GM12878 (cell line): ENCODE measurements around the gene EIF4ENIF1. TPM values are rescaled to one million over a fixed set of nuclear protein-coding genes. Genes with fewer than 3 reads are reported as not detected.

ENCODE experiments used
- ATAC-seq: fragments of 200-7000 bp; cut with Tn5 transposase; 3 replicates; pipeline ENCODE4 v1.9.1; 2020; ENCODE audit warnings: mild to moderate bottlenecking, moderate library complexity
- BruUV-seq: library from RNA; stranded (reverse); fragments of 400-500 nt; replicated peaks from 2 replicates; lab custom pipeline; 2021; lab: Mats Ljungman, UMichigan
- CTCF ChIA-PET: fragments of 300-600 bp; sonication (Branson Sonifier 250); formaldehyde crosslinking; extraction: SDS; loops from one replicate; lab custom pipeline; 2021; ENCODE audit warnings: inconsistent platforms; lab: Yijun Ruan, JAX
- POLR2A ChIA-PET: fragments of 350-600 bp; formaldehyde crosslinking; extraction: SDS; loops from one replicate; lab custom pipeline; 2021; ENCODE audit warnings: inconsistent platforms; lab: Charles Lee
- RAD21 ChIA-PET: fragments of 300-600 bp; sonication (Branson Sonifier 250); formaldehyde crosslinking; loops from one replicate; lab custom pipeline; 2023; ENCODE audit warnings: antibody characterized with exemption; ENCODE audit not compliant: unreplicated experiment; lab: Charles Lee
- SMC1A ChIA-PET: fragments of 300-600 bp; sonication (Branson Sonifier 250); formaldehyde crosslinking; loops from one replicate; lab custom pipeline; 2023; ENCODE audit not compliant: unreplicated experiment, uncharacterized antibody; lab: Charles Lee
- DNase-seq: peaks from one replicate; pipeline ENCODE4 v3.0.0-alpha.2; 2011; ENCODE audit warnings: low read depth, low spot score
- FAIRE-seq: peaks from 3 replicates; lab custom pipeline; 2011; peaks lifted over from hg19 to GRCh38; lab: Jason Lieb, UNC
- H2AFZ ChIP-seq: 2 replicates; pipeline ENCODE4 v1.6.0; 2011; ENCODE audit warnings: low read depth, low read length, control low read depth; ENCODE audit not compliant: control insufficient read depth
- H3K27ac ChIP-seq: 2 replicates; pipeline ENCODE4 v1.5.1; 2011; ENCODE audit warnings: control low read depth; ENCODE audit not compliant: control insufficient read depth, insufficient read depth
- H3K27me3 ChIP-seq, 2 experiments: replicated peaks in 1 of 2; 2 replicates each; pipeline versions ENCODE4 v1.6.0 to v1.6.1; 2011; ENCODE audit warnings: low read length in 1 of 2; ENCODE audit not compliant: control insufficient read depth in 2 of 2, insufficient read depth in 2 of 2
- H3K36me3 ChIP-seq, 2 experiments: 2 replicates each; pipeline ENCODE4 v1.5.1; 2011; ENCODE audit warnings: low read length in 1 of 2; ENCODE audit not compliant: control insufficient read depth in 2 of 2, insufficient read depth in 2 of 2
- H3K4me1 ChIP-seq: 2 replicates; pipeline ENCODE4 v1.6.1; 2011; ENCODE audit warnings: mild to moderate bottlenecking, low read length, moderate library complexity, mixed read lengths; ENCODE audit not compliant: control insufficient read depth, insufficient read depth
- H3K4me2 ChIP-seq: 2 replicates; pipeline ENCODE4 v1.6.0; 2011; ENCODE audit warnings: control low read depth; ENCODE audit not compliant: control insufficient read depth, insufficient read depth
- H3K4me3 ChIP-seq: fragments of 200-600 bp; sonication (generic); 2 replicates; pipeline ENCODE4 v1.5.1; 2016
- H3K79me2 ChIP-seq: 2 replicates; pipeline ENCODE4 v1.6.0; 2011; ENCODE audit warnings: low read length; ENCODE audit not compliant: control insufficient read depth, insufficient read depth
- H3K9ac ChIP-seq: 2 replicates; pipeline ENCODE4 v1.8.0; 2011; ENCODE audit warnings: low read length, control low read depth, mixed read lengths; ENCODE audit not compliant: control insufficient read depth, insufficient read depth
- H3K9me3 ChIP-seq: replicated peaks from 3 replicates; pipeline ENCODE4 v1.5.1; 2011; ENCODE audit warnings: mild to moderate bottlenecking, low read length; ENCODE audit not compliant: control insufficient read depth, insufficient read depth
- H4K20me1 ChIP-seq: 2 replicates; pipeline ENCODE4 v1.6.0; 2011; ENCODE audit not compliant: control insufficient read depth, insufficient read depth
- ATF2 ChIP-seq: IDR thresholded peaks from 2 replicates; pipeline ENCODE4 v1.6.1; 2012; ENCODE audit warnings: low read length, inconsistent platforms
- CHD2 ChIP-seq: IDR thresholded peaks from 2 replicates; pipeline ENCODE4 v1.6.1; 2011; ENCODE audit warnings: low read depth, low read length, improper control_type of control experiment, borderline replicate concordance
- IKZF1 ChIP-seq: fragments of 450-650 bp; conservative IDR thresholded peaks from 2 replicates; pipeline ENCODE4 v1.6.1; 2017; ENCODE audit warnings: antibody characterized with exemption, mild to moderate bottlenecking
- IKZF2 ChIP-seq, 2 experiments: fragments of 450-650 bp; IDR thresholded peaks; 2 replicates each; pipeline ENCODE4 v1.6.1; 2017; ENCODE audit warnings: mild to moderate bottlenecking in 2 of 2, moderate library complexity in 2 of 2
- IRF3 ChIP-seq: fragments of 450-650 bp; IDR thresholded peaks from 2 replicates; pipeline ENCODE4 v1.6.1; 2014; ENCODE audit warnings: mild to moderate bottlenecking
- JUND ChIP-seq: IDR thresholded peaks from 2 replicates; pipeline ENCODE4 v1.6.1; 2012; ENCODE audit warnings: low read depth, mild to moderate bottlenecking, low read length, improper control_type of control experiment, moderate library complexity
- MLLT1 ChIP-seq: fragments of 450-650 bp; IDR thresholded peaks from 2 replicates; pipeline ENCODE4 v1.6.1; 2016; ENCODE audit warnings: mild to moderate bottlenecking
- MXI1 ChIP-seq: fragments of 150-350 bp; IDR thresholded peaks from 2 replicates; pipeline ENCODE4 v1.6.1; 2011; ENCODE audit warnings: low read depth, mild to moderate bottlenecking, inconsistent platforms, low read length, improper control_type of control experiment
- NR2F1 ChIP-seq: fragments of 450-650 bp; conservative IDR thresholded peaks from 2 replicates; pipeline ENCODE4 v1.6.1; 2017; ENCODE audit warnings: mild to moderate bottlenecking
- PAX5 ChIP-seq: IDR thresholded peaks from 2 replicates; pipeline ENCODE4 v1.6.1; 2011; ENCODE audit warnings: low read depth, low read length, borderline replicate concordance
- RAD21 ChIP-seq: IDR thresholded peaks from 2 replicates; pipeline ENCODE4 v1.6.1; 2011; ENCODE audit warnings: mild to moderate bottlenecking, low read depth, low read length, moderate library complexity; ENCODE audit not compliant: insufficient read depth
- SIX5 ChIP-seq: IDR thresholded peaks from 2 replicates; pipeline ENCODE4 v1.6.1; 2011; ENCODE audit warnings: mild to moderate bottlenecking, low read depth, low read length, moderate library complexity; ENCODE audit not compliant: severe bottlenecking
- SMAD5 ChIP-seq: IDR thresholded peaks from 2 replicates; pipeline ENCODE4 v1.6.1; 2016; ENCODE audit warnings: antibody characterized with exemption, low read depth
- SREBF1 ChIP-seq: IDR thresholded peaks from 2 replicates; pipeline ENCODE4 v1.6.1; 2012; ENCODE audit warnings: mild to moderate bottlenecking, low read length
- STAT3 ChIP-seq: IDR thresholded peaks from 2 replicates; pipeline ENCODE4 v1.6.1; 2011; ENCODE audit warnings: low read depth, low read length, improper control_type of control experiment
- SUZ12 ChIP-seq: fragments of 200-600 bp; sonication (generic); IDR thresholded peaks from one replicate; pipeline ENCODE4 v1.6.1; 2018; ENCODE audit warnings: antibody characterized with exemption, mild to moderate bottlenecking; ENCODE audit not compliant: unreplicated experiment
- TCF12 ChIP-seq: IDR thresholded peaks from 2 replicates; pipeline ENCODE4 v1.6.1; 2011; ENCODE audit warnings: low read depth, mild to moderate bottlenecking, low read length
- WRNIP1 ChIP-seq: IDR thresholded peaks from 2 replicates; pipeline ENCODE4 v1.6.1; 2011; ENCODE audit warnings: low read depth, low read length, improper control_type of control experiment, borderline replicate concordance
- WGBS: methylation state at CpG from one replicate; pipeline ENCODE4 v1.1.6; 2016; ENCODE audit warnings: low lambda C conversion rate; ENCODE audit not compliant: insufficient replicate concordance, insufficient coverage; ENCODE audit errors: missing lambda C conversion rate; 5-methylcytosine and 5-hydroxymethylcytosine counted together
- in situ Hi-C: fragments of 300-500 bp; cut with MboI; formaldehyde crosslinking; loops from 9 replicates; pipeline ENCODE4 v1.14.3; 2018; ENCODE audit warnings: mixed read lengths
- intact Hi-C: fragments of 100-400 bp; cut with micrococcal nuclease; formaldehyde crosslinking; loops from one replicate; pipeline ENCODE4 v1.14.2; 2022; ENCODE audit not compliant: unreplicated experiment
- polyA plus RNA-seq, 11 experiments: library from polyadenylated mRNA; depleted of rRNA in 4 of 11; unstranded in 6 of 11; stranded (reverse) in 5 of 11; fragments of >200 nt; fragmentation: Nextera tagmentation in 4 of 11; fragmentation: Illumina TruSeq in 1 of 11; extraction: Ambion mirVana in 4 of 11; extraction: Trizol in 1 of 11; gene quantifications; 1 replicate in 1 of 11; 2 replicates in 10 of 11; pipeline versions ENCODE4 v1.2.1 to v1.2.3, GENCODE V29; 2011 to 2016; ENCODE audit warnings: inconsistent platforms in 2 of 11, missing spikeins in 2 of 11, low read depth in 1 of 11
- total RNA-seq, 4 experiments: library from RNA; depleted of rRNA in 3 of 4; stranded (reverse); fragments of >200 nt in 3 of 4; fragmentation: Illumina TruSeq in 1 of 4; extraction: Trizol in 1 of 4; gene quantifications; 2 replicates each; pipeline versions ENCODE4 v1.2.1 to v1.2.3, GENCODE V29; 2013 to 2021

The EIF4ENIF1 gene
- total and polyA plus RNA-seq, 10 of the 15 experiments (the other 5 are each of a cell fraction or from before 2014, with no cell fraction given) = 4.4 to 43.7 (median 24.4) TPM

GRCh38 chr22:31481129-31481528, 8.5 kb downstream of the EIF4ENIF1 start:
- RAD21 ChIA-PET = no interaction called here
- no peak for ATAC-seq
- peaks cover 17% of the 10 kb centered on the region for H3K4me1 ChIP-seq
- TF ChIP-seq SUZ12 = no peak
- no peak for TF ChIP-seq ATF2
- TF ChIP-seq SREBF1 = no peak
- no peak for TF ChIP-seq NR2F1
- no peak for TF ChIP-seq SMAD5
- TF ChIP-seq SIX5 = no peak
- TF ChIP-seq CHD2 = no peak
- TF ChIP-seq TCF12 = no peak
- TF ChIP-seq IKZF2 (IDR thresholded peaks at IDR 0.05) = no peak
- TF ChIP-seq STAT3 = no peak
- no peak for TF ChIP-seq MXI1
- no peak for TF ChIP-seq IRF3
- no peak for TF ChIP-seq WRNIP1
- TF ChIP-seq MLLT1 = no peak
- TF ChIP-seq RAD21 = no peak
- TF ChIP-seq JUND = no peak
- no peak for TF ChIP-seq PAX5
- TF ChIP-seq IKZF1 = no peak
- TF ChIP-seq, all 136 proteins: peak for 0
- no peaks in the 10 kb centered on the region for H3K27me3 ChIP-seq
- no peak overlapping the region for H3K27ac ChIP-seq
- peaks cover 8 to 26% of the 10 kb centered on the region in 2 experiments for H3K36me3 ChIP-seq
- H3K4me2 ChIP-seq = no peak overlapping the region
- in situ Hi-C loops (no loop called here), intact Hi-C loops (no loop called here)
- WGBS = 94% methylated on average over 3 of the region's 3 CpGs
- ChIA-PET CTCF (interaction anchor here (0.6 to 1.3 kb wide), 2 partner anchors 17 to 29 kb away, joined by 3 read pairs; no protein-coding TSS in a partner anchor), POLR2A (interaction anchor here (1.2 kb wide), 1 partner anchor 10 kb away, joined by 3 read pairs; no protein-coding TSS in a partner anchor), SMC1A (no interaction called here)
- no peaks in the 10 kb centered on the region for H4K20me1 ChIP-seq
- DNase-seq (no peak), FAIRE-seq (no peak)
- peaks cover 59% of the 10 kb centered on the region for H3K79me2 ChIP-seq
- no peaks in the 10 kb centered on the region for H3K9me3 ChIP-seq
- H2AFZ ChIP-seq = no peak overlapping the region
- H3K4me3 ChIP-seq = no peak overlapping the region
- H3K9ac ChIP-seq = no peak overlapping the region
- BruUV-seq = no TSS peak
